ENCODE data around the gene MAPK10.
"Not testable (repeated sequence)": the region's sequence is repeated elsewhere in the genome, so short reads cannot be mapped to it uniquely, and the experiment has no call there.

The MAPK10 gene

DNA sequence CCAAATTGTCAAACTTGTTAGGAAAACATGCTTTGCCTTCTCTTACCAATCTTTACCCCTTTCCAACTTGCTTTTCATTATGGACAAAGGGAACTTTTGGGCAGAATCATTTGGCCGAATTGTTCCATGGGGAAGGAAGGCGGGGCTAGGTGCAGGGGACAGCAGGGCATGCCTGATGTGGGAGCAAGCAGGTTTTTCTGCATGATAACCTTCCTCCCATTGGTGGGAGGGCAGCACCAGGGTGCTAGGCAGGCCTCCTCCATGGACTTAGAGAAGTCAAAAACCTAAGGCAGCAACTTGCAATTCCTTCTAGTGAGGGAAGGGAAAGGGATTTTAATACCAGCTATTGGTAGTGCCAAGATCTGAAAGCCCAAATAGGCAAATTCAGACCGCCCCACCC lies 260.5 kb downstream of the MAPK10 start:
- no peak for DNase-seq

GRCh38 chr4:86098691-86099090 lies 261.2 kb downstream of the MAPK10 start:
- no peak for DNase-seq

GRCh38 chr4:86096373-86096772 lies 263.5 kb downstream of the MAPK10 start:
- no peak for DNase-seq

- no peak for DNase-seq
Observed at GRCh38 chr4:86092684-86093083, 267.2 kb downstream of the MAPK10 start.

GRCh38 chr4:86091201-86091600 lies 268.7 kb downstream of the MAPK10 start:
- no peak for DNase-seq

- no peak for DNase-seq
Observed at GRCh38 chr4:86089781-86090323, 270.0 kb downstream of the MAPK10 start.

GRCh38 chr4:86089053-86089452 lies 270.8 kb downstream of the MAPK10 start:
- no peak for DNase-seq

GRCh38 chr4:86075796-86076195 lies 284.1 kb downstream of the MAPK10 start:
- DNase-seq = not testable (repeated sequence)

- DNase-seq = no peak
Observed at GRCh38 chr4:86060341-86060740, 299.5 kb downstream of the MAPK10 start.

GRCh38 chr4:86058621-86059020 lies 301.2 kb downstream of the MAPK10 start:
- no peak for DNase-seq

- DNase-seq = no peak
Observed at GRCh38 chr4:86055898-86056297, 304.0 kb downstream of the MAPK10 start.

DNA sequence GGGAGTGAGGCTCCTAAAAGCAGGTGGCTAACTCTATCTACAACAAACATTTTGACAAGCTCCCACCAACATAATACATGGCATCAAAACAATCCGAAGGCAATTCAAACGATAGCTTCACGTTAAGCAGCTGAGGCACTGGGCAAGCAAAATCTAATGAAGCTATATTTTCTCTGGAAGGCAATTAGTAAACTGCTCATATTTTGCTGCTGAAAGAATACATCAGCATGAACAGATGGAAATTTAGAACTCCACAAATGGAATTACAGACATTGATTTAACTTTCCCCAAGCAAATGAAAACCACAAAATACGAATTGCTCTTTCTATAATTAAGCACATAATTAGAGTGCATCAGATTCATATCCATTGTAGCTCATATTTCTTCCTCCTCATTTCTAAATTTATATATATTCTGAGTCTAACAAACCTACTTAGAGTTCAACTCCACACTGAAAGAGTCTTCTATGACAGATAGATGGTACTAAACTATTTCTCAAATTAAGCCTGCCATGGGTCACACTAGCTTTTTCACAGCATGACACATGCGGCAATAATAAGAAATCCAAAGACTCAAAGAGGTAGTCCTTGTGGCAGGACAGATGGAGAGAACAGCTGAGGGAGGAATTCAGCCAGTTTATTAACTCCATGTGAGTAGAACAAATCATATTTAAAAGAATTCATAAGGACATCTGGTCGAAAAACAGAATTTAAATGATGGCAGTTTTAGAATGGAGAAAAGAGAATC lies 305.4 kb downstream of the MAPK10 start:
- peak; percentile 9 to 71 for DNase-seq

DNA sequence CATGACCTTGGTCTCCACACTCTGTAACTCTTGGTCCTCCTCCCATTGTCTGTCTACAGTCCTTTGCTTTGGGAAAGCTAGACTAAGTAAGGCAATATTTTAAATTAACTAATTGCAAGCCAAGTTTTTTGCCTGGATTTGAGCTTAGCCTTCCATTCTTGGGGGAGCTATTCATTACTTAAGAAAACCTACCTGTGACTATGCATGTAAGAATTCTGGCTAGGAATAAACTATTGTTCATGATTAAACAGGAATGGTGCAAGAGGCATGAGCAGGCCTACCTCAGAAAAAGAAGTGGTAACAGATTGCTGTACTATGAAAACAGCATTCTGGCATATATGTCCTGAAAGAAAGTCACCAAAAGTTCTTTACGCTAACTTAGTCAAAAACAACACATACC lies 309.4 kb downstream of the MAPK10 start:
- DNase-seq = no peak

GRCh38 chr4:86048426-86048825 lies 311.4 kb downstream of the MAPK10 start:
- DNase-seq = no peak

DNA sequence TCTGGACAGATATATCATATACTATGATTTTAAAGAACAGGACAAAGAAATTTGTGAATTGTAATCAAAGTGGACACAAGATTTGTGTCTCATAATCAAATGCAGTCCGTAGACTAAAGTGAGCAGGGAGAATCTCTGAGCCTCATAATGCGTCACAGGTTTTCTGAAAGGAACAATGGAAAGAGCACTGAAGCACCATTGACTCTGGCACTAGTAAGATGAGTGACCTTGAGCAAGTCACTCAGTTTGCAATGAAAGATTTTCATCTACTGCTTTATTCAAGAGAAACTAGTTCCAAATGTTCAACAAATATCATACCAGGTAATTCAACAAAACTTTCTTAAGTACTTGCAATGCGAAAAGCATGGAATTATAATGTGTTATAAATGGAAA lies 315.3 kb downstream of the MAPK10 start:
- DNase-seq = no peak

GRCh38 chr4:86043755-86044592 lies 315.9 kb downstream of the MAPK10 start:
- peak; percentile 61 to 84 for DNase-seq

DNA sequence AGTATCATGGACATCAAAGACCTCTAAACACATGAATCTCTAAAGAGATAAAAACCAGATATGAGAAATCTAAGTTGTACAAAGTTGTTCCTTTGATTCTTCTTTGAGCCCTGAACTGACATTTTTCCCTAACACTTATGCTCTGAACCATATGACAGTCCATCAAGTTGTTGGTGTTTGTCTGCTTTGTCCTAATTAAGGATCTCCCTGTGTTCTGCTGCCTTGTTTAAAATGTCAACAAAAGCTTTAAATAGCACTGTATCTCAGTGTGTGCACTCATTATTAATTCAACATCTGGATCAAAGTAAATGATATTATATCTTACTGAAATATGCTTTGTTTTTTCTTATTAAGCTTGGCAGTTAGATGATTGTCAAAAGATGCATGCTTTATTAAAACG lies 321.8 kb downstream of the MAPK10 start:
- DNase-seq = no peak

- no peak for DNase-seq
Observed at GRCh38 chr4:86036736-86037135, 323.1 kb downstream of the MAPK10 start.

DNA sequence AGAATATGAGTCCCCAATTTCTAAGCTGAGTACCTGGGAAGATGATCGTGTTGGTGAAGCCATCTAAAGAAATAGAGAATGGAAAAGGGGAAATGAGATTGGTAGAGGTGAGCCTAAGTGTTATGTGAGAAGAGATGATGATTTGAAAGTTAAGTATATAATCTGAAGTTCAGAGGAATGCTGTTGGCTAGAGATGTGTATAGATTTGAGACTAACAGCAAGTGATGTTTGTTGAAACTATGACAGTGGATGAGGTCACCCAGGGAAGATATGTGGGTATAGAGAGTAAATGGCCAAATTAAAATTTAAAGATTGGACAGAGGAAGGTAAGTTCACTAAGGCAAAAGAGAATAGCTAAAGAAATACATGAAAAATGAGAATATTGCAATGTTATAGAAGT lies 324.2 kb downstream of the MAPK10 start:
- no peak for DNase-seq

GRCh38 chr4:86034616-86035015 lies 325.2 kb downstream of the MAPK10 start:
- DNase-seq = no peak

- DNase-seq = peak in 1 of 2 experiments; percentile 71
Observed at GRCh38 chr4:86033171-86033570, 326.7 kb downstream of the MAPK10 start.

GRCh38 chr4:86032476-86033022 lies 327.3 kb downstream of the MAPK10 start:
- DNase-seq = peak; percentile 21 to 57

DNA sequence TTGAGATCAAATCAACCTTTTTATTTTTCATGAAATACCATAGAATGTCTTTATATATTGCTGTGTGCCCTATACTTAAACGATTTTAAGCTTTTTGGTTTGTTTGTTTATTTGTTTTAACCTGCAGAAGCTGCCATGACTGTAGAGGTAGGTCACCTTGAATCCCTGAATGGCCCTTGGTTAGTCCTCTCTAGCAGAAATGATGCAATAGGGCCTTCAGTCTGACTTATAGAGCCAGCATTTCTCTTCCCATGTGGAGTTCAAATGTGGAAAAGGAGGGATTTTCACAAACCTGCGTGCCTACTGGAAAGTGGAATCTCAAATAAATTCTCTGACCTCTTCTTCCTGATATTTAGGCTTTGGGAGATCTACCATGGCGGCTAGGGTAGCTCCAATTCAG lies 327.9 kb downstream of the MAPK10 start:
- DNase-seq = no peak

GRCh38 chr4:86026720-86027119 lies 333.1 kb downstream of the MAPK10 start:
- DNase-seq = peak; percentile 36 to 37
